KMS-11 (cell line): ENCODE data around the gene SHE.

Experiments
- H2AFZ ChIP-seq: fragments of 200-600 bp; sonication (generic); 2 replicates; pipeline ENCODE4 v1.6.1; 2016; ENCODE audit warnings: antibody characterized with exemption, mixed run types, low read depth
- H3K27ac ChIP-seq: fragments of 200-600 bp; sonication (generic); 2 replicates; pipeline ENCODE4 v1.6.1; 2016; ENCODE audit warnings: mild to moderate bottlenecking, mixed run types
- H3K27me3 ChIP-seq: fragments of 200-600 bp; sonication (generic); 2 replicates; pipeline ENCODE4 v1.6.1; 2017; ENCODE audit warnings: mild to moderate bottlenecking, low read depth, mixed run types, moderate library complexity; ENCODE audit not compliant: insufficient read depth
- H3K36me3 ChIP-seq: fragments of 200-600 bp; sonication (generic); 2 replicates; pipeline ENCODE4 v1.6.1; 2017; ENCODE audit warnings: mild to moderate bottlenecking, mixed run types; ENCODE audit not compliant: insufficient read depth
- H3K4me1 ChIP-seq: fragments of 200-600 bp; sonication (generic); 2 replicates; pipeline ENCODE4 v1.6.1; 2016; ENCODE audit warnings: mild to moderate bottlenecking, low read depth, mixed run types; ENCODE audit not compliant: poor library complexity, severe bottlenecking
- H3K4me2 ChIP-seq: fragments of 200-600 bp; sonication (generic); 2 replicates; pipeline ENCODE4 v1.7.0; 2016; ENCODE audit warnings: mild to moderate bottlenecking, mixed run types
- H3K4me3 ChIP-seq: fragments of 200-600 bp; sonication (generic); IDR thresholded peaks from 2 replicates; pipeline ENCODE4 v1.6.1; 2017; ENCODE audit warnings: low read depth, low read length, mixed read lengths; ENCODE audit not compliant: insufficient read depth
- H3K79me2 ChIP-seq: fragments of 200-600 bp; sonication (generic); 2 replicates; pipeline ENCODE4 v1.6.1; 2016; ENCODE audit warnings: low read depth, mixed run types; ENCODE audit not compliant: insufficient read depth
- H3K9ac ChIP-seq: fragments of 200-600 bp; sonication (generic); 2 replicates; pipeline ENCODE4 v1.6.1; 2016; ENCODE audit warnings: mild to moderate bottlenecking, mixed run types
- H4K20me1 ChIP-seq: fragments of 200-600 bp; sonication (generic); 2 replicates; pipeline ENCODE4 v1.6.1; 2016; ENCODE audit warnings: mild to moderate bottlenecking, mixed run types; ENCODE audit not compliant: insufficient read depth
- TF ChIP-seq, protein P1 (sequence below): fragments of 200-600 bp; sonication (generic); conservative IDR thresholded peaks from 2 replicates; pipeline ENCODE4 v1.6.1; 2017; ENCODE audit warnings: low read depth, mild to moderate bottlenecking, antibody characterized with exemption, low read length, moderate library complexity, mixed read lengths

Gene SHE

DNA sequence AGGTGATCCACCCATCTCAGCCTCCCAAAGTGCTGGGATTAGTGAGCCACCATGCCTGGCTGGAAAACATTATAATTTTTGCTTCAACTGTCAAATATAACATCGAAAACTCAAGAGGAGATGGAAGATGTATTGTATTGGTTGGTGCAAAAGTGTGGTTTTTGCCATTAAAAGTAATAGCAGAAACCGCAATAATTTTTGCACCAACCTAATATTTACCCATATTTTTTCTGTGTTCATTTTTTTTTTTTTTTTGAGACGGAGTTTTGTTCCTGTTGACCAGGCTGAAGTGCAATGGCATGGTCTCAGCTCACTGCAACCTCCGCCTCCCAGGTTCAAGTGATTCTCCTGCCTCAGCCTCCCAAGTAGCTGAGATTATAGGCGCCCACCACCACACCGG is 27.1 kb upstream of the SHE start:
- Histone ChIP-seq H3K4me2 (no peak overlapping the region), H3K27me3 (no peaks in the 10 kb centered on the region), H4K20me1 (no peaks in the 10 kb centered on the region), H3K36me3 (no peaks in the 10 kb centered on the region), H3K9ac (no peak overlapping the region), H2AFZ (no peak overlapping the region), H3K4me3 (no peak overlapping the region), H3K4me1 (no peaks in the 10 kb centered on the region), H3K27ac (no peak overlapping the region), H3K79me2 (no peaks in the 10 kb centered on the region)
- TF ChIP-seq, protein P1, sequence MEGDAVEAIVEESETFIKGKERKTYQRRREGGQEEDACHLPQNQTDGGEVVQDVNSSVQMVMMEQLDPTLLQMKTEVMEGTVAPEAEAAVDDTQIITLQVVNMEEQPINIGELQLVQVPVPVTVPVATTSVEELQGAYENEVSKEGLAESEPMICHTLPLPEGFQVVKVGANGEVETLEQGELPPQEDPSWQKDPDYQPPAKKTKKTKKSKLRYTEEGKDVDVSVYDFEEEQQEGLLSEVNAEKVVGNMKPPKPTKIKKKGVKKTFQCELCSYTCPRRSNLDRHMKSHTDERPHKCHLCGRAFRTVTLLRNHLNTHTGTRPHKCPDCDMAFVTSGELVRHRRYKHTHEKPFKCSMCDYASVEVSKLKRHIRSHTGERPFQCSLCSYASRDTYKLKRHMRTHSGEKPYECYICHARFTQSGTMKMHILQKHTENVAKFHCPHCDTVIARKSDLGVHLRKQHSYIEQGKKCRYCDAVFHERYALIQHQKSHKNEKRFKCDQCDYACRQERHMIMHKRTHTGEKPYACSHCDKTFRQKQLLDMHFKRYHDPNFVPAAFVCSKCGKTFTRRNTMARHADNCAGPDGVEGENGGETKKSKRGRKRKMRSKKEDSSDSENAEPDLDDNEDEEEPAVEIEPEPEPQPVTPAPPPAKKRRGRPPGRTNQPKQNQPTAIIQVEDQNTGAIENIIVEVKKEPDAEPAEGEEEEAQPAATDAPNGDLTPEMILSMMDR: no peak

DNA sequence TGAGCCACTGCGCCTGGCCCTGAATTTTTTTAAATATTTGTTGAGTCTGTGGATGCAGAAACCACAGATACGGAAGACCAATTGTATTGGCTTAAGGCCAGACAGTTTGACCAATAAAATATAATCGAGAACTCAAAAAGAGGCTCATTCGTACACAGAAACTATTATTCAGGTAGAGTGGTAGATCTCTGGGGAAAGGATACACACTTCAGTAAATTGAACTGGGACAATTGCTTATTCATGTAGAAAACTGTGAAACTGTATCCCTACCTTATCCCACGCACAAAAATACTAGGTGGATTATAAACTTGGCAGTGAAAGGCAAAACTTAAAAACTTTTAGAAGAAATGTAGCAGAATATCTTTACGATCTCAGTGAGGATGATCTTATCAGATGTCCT is 25.0 kb upstream of the SHE start:
- Histone ChIP-seq H2AFZ (no peak overlapping the region), H3K4me3 (no peak overlapping the region), H3K79me2 (no peaks in the 10 kb centered on the region), H3K27me3 (no peaks in the 10 kb centered on the region), H3K4me1 (peaks cover under 1% of the 10 kb centered on the region), H3K36me3 (no peaks in the 10 kb centered on the region), H3K9ac (no peak overlapping the region), H3K4me2 (no peak overlapping the region), H3K27ac (no peak overlapping the region), H4K20me1 (no peaks in the 10 kb centered on the region)
- TF ChIP-seq, protein P1: no peak

DNA sequence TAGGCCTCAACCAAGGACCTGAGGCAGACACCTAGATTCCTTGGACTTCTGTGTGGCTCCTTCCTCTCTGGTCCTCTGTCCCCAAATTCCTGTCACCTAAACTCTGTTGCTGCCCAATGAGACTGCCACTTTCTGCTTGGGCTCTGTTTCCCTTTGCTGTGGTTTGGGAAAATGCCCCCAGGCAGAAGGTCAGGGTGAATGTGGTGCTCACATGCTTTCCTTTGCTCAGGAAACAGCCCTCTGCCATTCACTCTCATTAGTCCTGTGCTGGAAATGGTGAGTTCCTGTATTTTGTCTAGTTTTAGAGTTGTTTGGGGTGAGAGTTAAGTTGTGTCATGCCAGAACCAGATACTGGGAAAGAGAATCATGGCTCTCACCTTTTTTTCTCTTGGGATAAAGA is 22.7 kb upstream of the SHE start:
- TF ChIP-seq, protein P1: no peak
- H3K27me3 ChIP-seq: no peaks in the 10 kb centered on the region
- no peaks in the 10 kb centered on the region for H3K36me3 ChIP-seq
- H2AFZ ChIP-seq: no peak overlapping the region
- H3K79me2 ChIP-seq: no peaks in the 10 kb centered on the region
- no peak overlapping the region for H3K4me2 ChIP-seq
- peaks cover 24% of the 10 kb centered on the region for H3K4me1 ChIP-seq
- H4K20me1 ChIP-seq: no peaks in the 10 kb centered on the region
- no peak overlapping the region for H3K9ac ChIP-seq
- H3K4me3 ChIP-seq: peak overlapping the region; percentile 19
- H3K27ac ChIP-seq: no peak overlapping the region

DNA sequence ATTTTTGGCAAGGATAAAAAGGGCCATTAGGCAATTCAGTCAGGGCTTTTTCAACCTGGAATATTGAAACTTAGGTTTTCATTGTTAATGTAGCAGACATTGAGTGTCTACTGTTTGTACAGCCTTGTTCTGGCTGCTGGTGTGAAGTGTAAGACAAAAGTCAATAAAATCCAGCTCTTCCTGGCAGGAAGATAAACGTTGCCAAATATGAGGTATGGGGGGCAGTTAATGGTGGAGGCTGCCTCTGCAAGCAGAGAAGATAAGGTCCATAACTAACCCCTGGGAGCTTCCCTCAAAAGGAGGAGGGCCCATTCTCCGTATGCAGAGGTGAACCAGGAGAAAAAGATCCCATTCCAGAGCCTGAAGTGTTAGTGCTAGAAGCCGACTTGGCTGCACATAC is 19.5 kb upstream of the SHE start:
- peaks cover 49% of the 10 kb centered on the region for H3K4me1 ChIP-seq
- H3K79me2 ChIP-seq: no peaks in the 10 kb centered on the region
- H2AFZ ChIP-seq: 0 out of 2 replicates have a peak overlapping the region, but pooled peaks have one; percentile 44
- no peak overlapping the region for H3K9ac ChIP-seq
- H4K20me1 ChIP-seq: no peaks in the 10 kb centered on the region
- peak overlapping the region; percentile 62; the same call in 1 of the 2 replicates for H3K4me2 ChIP-seq
- TF ChIP-seq, protein P1: no peak
- H3K36me3 ChIP-seq: no peaks in the 10 kb centered on the region
- H3K4me3 ChIP-seq: no peak overlapping the region
- H3K27ac ChIP-seq: no peak overlapping the region; the same call in 1 of the 2 replicates
- H3K27me3 ChIP-seq: no peaks in the 10 kb centered on the region
